ENCODE measurements around the gene HOMEZ. TPM values are rescaled to one million over a fixed set of nuclear protein-coding genes. Genes with fewer than 3 reads are reported as not detected.
"Not testable (repeated sequence)": the region's sequence is repeated elsewhere in the genome, so short reads cannot be mapped to it uniquely, and the experiment has no call there.

The HOMEZ gene
- total RNA-seq, 4 donors from 2014 or later: 1.9 to 12.9 (median 8.6) TPM

DNA sequence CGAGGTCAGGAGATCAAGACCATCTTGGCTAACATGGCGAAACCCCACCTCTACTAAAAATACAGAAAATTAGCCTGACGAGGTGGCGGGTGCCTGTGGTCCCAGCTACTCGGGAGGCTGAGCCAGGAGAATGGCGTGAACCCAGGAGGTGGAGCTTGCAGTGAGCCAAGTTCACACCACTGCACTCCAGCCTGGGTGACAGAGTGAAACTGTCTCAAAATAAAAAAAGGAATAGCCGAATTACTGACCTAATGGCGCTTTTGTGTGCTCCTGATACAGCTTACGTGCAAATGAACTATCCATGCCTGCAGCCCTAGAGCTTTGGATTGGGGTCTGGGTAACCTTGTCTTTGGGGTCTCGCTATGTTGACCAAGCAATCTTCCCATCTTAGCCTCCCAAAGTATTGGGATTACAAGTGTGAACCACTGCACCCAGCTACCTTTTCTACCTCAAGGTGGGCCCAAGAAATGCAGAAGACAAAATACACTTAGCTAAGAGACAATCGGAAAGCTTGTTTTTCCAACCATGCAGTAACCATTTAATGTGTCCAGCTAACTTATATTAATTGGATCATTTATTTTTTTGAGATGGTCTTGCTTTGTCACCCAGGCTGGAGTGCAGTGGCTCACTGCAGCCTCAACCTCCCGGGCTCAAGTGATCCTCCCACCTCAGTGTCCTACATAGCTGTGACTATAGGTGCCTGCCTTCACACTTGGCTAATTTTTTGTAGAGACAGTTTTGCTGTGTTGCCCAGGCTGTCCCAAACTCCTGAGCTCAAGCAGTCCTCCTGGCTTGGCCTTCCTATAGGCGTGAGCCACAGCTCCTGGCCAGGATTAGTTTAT lies 40.8 kb upstream of the HOMEZ start:
- no peaks in the 10 kb centered on the region for H3K9me3 ChIP-seq
- TF ChIP-seq POLR2A (IDR thresholded peaks at IDR 0.05): no peak
- no peak for TF ChIP-seq POLR2AphosphoS5 (IDR thresholded peaks at IDR 0.05)
- TF ChIP-seq EP300 (IDR thresholded peaks at IDR 0.05; ENCODE audit: low read depth): no peak
- TF ChIP-seq, protein P1, sequence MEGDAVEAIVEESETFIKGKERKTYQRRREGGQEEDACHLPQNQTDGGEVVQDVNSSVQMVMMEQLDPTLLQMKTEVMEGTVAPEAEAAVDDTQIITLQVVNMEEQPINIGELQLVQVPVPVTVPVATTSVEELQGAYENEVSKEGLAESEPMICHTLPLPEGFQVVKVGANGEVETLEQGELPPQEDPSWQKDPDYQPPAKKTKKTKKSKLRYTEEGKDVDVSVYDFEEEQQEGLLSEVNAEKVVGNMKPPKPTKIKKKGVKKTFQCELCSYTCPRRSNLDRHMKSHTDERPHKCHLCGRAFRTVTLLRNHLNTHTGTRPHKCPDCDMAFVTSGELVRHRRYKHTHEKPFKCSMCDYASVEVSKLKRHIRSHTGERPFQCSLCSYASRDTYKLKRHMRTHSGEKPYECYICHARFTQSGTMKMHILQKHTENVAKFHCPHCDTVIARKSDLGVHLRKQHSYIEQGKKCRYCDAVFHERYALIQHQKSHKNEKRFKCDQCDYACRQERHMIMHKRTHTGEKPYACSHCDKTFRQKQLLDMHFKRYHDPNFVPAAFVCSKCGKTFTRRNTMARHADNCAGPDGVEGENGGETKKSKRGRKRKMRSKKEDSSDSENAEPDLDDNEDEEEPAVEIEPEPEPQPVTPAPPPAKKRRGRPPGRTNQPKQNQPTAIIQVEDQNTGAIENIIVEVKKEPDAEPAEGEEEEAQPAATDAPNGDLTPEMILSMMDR (IDR thresholded peaks at IDR 0.05): no peak
- H3K27ac ChIP-seq: no peak overlapping the region
- in situ Hi-C loops (cut with MboI; ENCODE audit: low pct_ligation_motif_present in 1 of 4, low pct_unique_long_range_greater_than_20kb in 1 of 4, low sequenced_read_pairs in 3 of 4): loop anchor here in 2 of 4 donors (25.0 kb wide), 1 partner anchor 236 kb away; the partner anchor contains the start of genes AP1G2 (in 2 of the 2), THTPA (in 2 of the 2) and ZFHX2 (in 2 of the 2)
- peaks cover 0 to 25% (median 8%) of the 10 kb centered on the region in 4 donors for H3K36me3 ChIP-seq
- H3K4me1 ChIP-seq: peaks cover 10 to 19% (median 12%) of the 10 kb centered on the region in 4 donors
- no peak overlapping the region for H3K4me3 ChIP-seq
- no peak for DNase-seq
- no peaks in the 10 kb centered on the region for H3K27me3 ChIP-seq
- 80 to 89% methylated on average over 4 to 13 of the region's 13 CpGs for WGBS, 2 donors (ENCODE audit: low coverage in 1 of 2)
- intact Hi-C loops (cut with DNase I; ENCODE audit: low total_unique reads): no loop called here

DNA sequence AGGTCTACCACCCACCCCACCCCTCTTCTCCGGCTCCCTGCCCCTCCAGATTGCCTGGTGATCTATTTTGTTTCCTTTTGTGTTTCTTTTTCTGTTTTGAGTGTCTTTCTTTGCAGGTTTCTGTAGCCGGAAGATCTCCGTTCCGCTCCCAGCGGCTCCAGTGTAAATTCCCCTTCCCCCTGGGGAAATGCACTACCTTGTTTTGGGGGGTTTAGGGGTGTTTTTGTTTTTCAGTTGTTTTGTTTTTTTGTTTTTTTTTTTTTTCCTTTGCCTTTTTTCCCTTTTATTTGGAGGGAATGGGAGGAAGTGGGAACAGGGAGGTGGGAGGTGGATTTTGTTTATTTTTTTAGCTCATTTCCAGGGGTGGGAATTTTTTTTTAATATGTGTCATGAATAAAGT lies 39.8 kb upstream of the HOMEZ start:
- in situ Hi-C loops (cut with MboI; ENCODE audit: low pct_ligation_motif_present in 1 of 4, low pct_unique_long_range_greater_than_20kb in 1 of 4, low sequenced_read_pairs in 3 of 4): loop anchor here in 2 of 4 donors (25.0 kb wide), 1 partner anchor 237 kb away; the partner anchor contains the start of genes AP1G2 (in 2 of the 2), THTPA (in 2 of the 2) and ZFHX2 (in 2 of the 2)
- H3K27me3 ChIP-seq; H3K27ac ChIP-seq; intact Hi-C loops (cut with DNase I; ENCODE audit: low total_unique reads); H3K9me3 ChIP-seq; DNase-seq; H3K4me3 ChIP-seq: not testable (repeated sequence)
- peaks cover 0 to 25% (median 8%) of the 10 kb centered on the region in 4 donors for H3K36me3 ChIP-seq
- WGBS, 2 donors (ENCODE audit: low coverage in 1 of 2): 86 to 93% methylated on average over 4 to 5 of the region's 5 CpGs
- H3K4me1 ChIP-seq: peaks cover 10 to 19% (median 12%) of the 10 kb centered on the region in 4 donors

DNA sequence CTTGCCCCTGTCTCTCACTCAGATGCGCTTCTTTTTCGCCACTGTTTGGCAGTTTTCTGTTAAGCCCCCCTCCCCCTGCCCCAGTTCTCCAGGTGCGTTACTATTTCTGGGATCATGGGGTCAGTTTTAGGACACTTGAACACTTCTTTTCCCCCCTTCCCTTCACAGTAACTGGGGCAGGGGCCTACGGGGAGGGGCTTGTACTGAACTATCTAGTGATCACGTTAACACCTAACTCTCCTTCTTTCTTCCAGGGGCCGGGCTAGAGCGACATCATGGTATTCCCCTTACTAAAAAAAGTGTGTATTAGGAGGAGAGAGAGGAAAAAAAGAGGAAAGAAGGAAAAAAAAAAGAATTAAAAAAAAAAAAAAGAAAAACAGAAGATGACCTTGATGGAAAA lies 39.1 kb upstream of the HOMEZ start:
- H3K36me3 ChIP-seq: peaks cover 0 to 25% (median 8%) of the 10 kb centered on the region in 4 donors
- no peaks in the 10 kb centered on the region for H3K27me3 ChIP-seq
- WGBS, 2 donors (ENCODE audit: low coverage in 1 of 2): 85% methylated on average over 7 of the region's 7 CpGs; no CpG with 5 or more reads in 1 of the 2 donors
- TF ChIP-seq POLR2A (IDR thresholded peaks at IDR 0.05): no peak
- intact Hi-C loops (cut with DNase I; ENCODE audit: low total_unique reads) (no loop called here), in situ Hi-C loops (cut with MboI; ENCODE audit: low pct_ligation_motif_present in 1 of 4, low pct_unique_long_range_greater_than_20kb in 1 of 4, low sequenced_read_pairs in 3 of 4) (loop anchor here in 2 of 4 donors (25.0 kb wide), 1 partner anchor 237 kb away; the partner anchor contains the start of genes AP1G2 (in 2 of the 2), THTPA (in 2 of the 2) and ZFHX2 (in 2 of the 2))
- H3K4me1 ChIP-seq: peaks cover 10 to 25% (median 18%) of the 10 kb centered on the region in 4 donors
- H3K27ac ChIP-seq: no peak overlapping the region
- no peak for DNase-seq
- H3K9me3 ChIP-seq: no peaks in the 10 kb centered on the region
- no peak overlapping the region for H3K4me3 ChIP-seq

DNA sequence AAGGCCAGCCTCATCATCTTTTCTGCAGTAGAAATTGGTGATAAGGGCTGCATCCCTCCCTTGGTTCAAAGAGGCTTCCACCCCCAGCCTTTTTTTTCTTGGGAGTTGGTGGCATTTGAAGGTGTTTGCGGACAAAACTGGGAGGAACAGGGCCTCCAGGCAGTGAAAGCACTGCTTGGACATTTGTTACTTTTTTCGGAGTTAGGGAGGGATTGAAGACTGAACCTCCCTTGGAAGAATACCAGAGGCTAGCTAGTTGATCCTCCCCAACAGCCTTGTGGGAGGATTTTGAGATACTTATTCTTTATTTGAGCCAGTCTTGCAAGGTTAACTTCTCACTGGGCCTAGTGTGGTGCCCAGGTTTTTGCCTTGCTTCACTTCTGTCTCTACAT lies 38.5 kb upstream of the HOMEZ start:
- no peak overlapping the region for H3K27ac ChIP-seq
- WGBS, 2 donors (ENCODE audit: low coverage in 1 of 2): 75% methylated on average over 2 of the region's 2 CpGs; no CpG with 5 or more reads in 1 of the 2 donors
- H3K9me3 ChIP-seq: no peaks in the 10 kb centered on the region
- H3K4me3 ChIP-seq: no peak overlapping the region
- DNase-seq: no peak
- peaks cover 10 to 25% (median 18%) of the 10 kb centered on the region in 4 donors for H3K4me1 ChIP-seq
- peaks cover 0 to 25% (median 8%) of the 10 kb centered on the region in 4 donors for H3K36me3 ChIP-seq
- no peaks in the 10 kb centered on the region for H3K27me3 ChIP-seq
- intact Hi-C loops (cut with DNase I; ENCODE audit: low total_unique reads) (no loop called here), in situ Hi-C loops (cut with MboI; ENCODE audit: low pct_ligation_motif_present in 1 of 4, low pct_unique_long_range_greater_than_20kb in 1 of 4, low sequenced_read_pairs in 3 of 4) (no loop called here)
- TF ChIP-seq POLR2A (IDR thresholded peaks at IDR 0.05): no peak
- TF ChIP-seq EP300 (IDR thresholded peaks at IDR 0.05; ENCODE audit: low read depth): no peak
- TF ChIP-seq, protein P1 (IDR thresholded peaks at IDR 0.05): no peak
- TF ChIP-seq POLR2AphosphoS5 (IDR thresholded peaks at IDR 0.05): no peak

DNA sequence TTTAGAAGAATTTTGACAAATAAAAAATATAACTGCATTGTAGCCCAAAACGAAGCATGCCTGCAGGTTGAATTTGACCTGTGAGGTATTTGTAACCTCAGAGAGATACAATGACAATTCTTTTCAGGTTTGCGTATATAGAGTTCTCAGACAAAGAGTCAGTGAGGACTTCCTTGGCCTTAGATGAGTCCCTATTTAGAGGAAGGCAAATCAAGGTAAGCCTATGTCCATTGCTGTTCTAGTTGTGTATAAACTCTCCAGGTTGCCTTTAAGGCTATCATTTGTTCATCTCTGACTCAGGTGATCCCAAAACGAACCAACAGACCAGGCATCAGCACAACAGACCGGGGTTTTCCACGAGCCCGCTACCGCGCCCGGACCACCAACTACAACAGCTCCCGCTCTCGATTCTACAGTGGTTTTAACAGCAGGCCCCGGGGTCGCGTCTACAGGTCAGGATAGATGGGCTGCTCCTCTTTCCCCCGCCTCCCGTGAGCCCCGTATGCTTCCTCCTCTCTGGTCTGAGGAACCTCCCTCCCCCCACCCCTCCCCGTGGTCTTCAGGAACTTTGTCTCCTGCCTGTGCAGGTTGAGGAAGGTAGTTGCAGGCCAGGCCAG lies 38.0 kb upstream of the HOMEZ start:
- intact Hi-C loops (cut with DNase I; ENCODE audit: low total_unique reads): no loop called here
- no peak for DNase-seq
- Histone ChIP-seq H3K27me3 (no peaks in the 10 kb centered on the region), H3K9me3 (no peaks in the 10 kb centered on the region), H3K36me3 (peaks cover 0 to 25% (median 8%) of the 10 kb centered on the region in 4 donors), H3K27ac (no peak overlapping the region), H3K4me3 (no peak overlapping the region), H3K4me1 (peaks cover 10 to 25% (median 18%) of the 10 kb centered on the region in 4 donors)
- WGBS, 2 donors (ENCODE audit: low coverage in 1 of 2): 84 to 86% methylated on average over 16 to 18 of the region's 18 CpGs
- TF ChIP-seq POLR2AphosphoS5 (IDR thresholded peaks at IDR 0.05): no peak
- no peak for TF ChIP-seq POLR2A (IDR thresholded peaks at IDR 0.05)
- TF ChIP-seq EP300 (IDR thresholded peaks at IDR 0.05; ENCODE audit: low read depth): no peak
- TF ChIP-seq, protein P1 (IDR thresholded peaks at IDR 0.05): no peak
- in situ Hi-C loops (cut with MboI; ENCODE audit: low pct_ligation_motif_present in 1 of 4, low pct_unique_long_range_greater_than_20kb in 1 of 4, low sequenced_read_pairs in 3 of 4): no loop called here
